BJ (cell line): ENCODE results near the gene SH3RF3. TPM values are rescaled to one million over a fixed set of nuclear protein-coding genes. Genes with fewer than 3 reads are reported as not detected.
A peak's percentile ranks its signal among the peaks of the same experiment; 100 is the strongest.

Source experiments
- CTCF ChIA-PET: fragments of 350-600 bp; formaldehyde crosslinking; extraction: SDS; loops from one replicate; lab custom pipeline; 2021; ENCODE audit warnings: antibody characterized with exemption, inconsistent platforms; lab: Yijun Ruan, JAX
- POLR2A ChIA-PET: fragments of 300-600 bp; sonication (Branson Sonifier 250); formaldehyde crosslinking; extraction: SDS; loops from one replicate; lab custom pipeline; 2021; ENCODE audit warnings: antibody characterized with exemption; lab: Charles Lee
- DNase-seq: peaks from one replicate; pipeline ENCODE4 v3.0.0-alpha.2; 2011; ENCODE audit warnings: low read depth
- H3K27me3 ChIP-seq: 2 replicates; pipeline ENCODE4 v1.6.0; 2011; ENCODE audit warnings: low read length; ENCODE audit not compliant: control insufficient read depth, insufficient read depth
- H3K36me3 ChIP-seq: 2 replicates; pipeline ENCODE4 v1.5.1; 2011; ENCODE audit warnings: low read length; ENCODE audit not compliant: control insufficient read depth, insufficient read depth
- H3K4me3 ChIP-seq: 2 replicates; pipeline ENCODE4 v1.5.1; 2011; ENCODE audit warnings: low read depth, mild to moderate bottlenecking, control low read depth, low read length
- polyA plus RNA-seq: library from polyadenylated mRNA; depleted of rRNA; stranded (reverse); fragments of >200 nt; gene quantifications from 2 replicates; pipeline ENCODE4 v1.2.3, GENCODE V29; 2011
- TF ChIP-seq, protein P1 (sequence below): IDR thresholded peaks from 2 replicates; pipeline ENCODE4 v1.5.1; 2011; ENCODE audit warnings: low read depth, mild to moderate bottlenecking, control low read depth, inconsistent platforms, low read length, moderate library complexity; ENCODE audit not compliant: insufficient read depth

SH3RF3 gene
- polyA plus RNA-seq, 1 experiment = 3.6 TPM

DNA sequence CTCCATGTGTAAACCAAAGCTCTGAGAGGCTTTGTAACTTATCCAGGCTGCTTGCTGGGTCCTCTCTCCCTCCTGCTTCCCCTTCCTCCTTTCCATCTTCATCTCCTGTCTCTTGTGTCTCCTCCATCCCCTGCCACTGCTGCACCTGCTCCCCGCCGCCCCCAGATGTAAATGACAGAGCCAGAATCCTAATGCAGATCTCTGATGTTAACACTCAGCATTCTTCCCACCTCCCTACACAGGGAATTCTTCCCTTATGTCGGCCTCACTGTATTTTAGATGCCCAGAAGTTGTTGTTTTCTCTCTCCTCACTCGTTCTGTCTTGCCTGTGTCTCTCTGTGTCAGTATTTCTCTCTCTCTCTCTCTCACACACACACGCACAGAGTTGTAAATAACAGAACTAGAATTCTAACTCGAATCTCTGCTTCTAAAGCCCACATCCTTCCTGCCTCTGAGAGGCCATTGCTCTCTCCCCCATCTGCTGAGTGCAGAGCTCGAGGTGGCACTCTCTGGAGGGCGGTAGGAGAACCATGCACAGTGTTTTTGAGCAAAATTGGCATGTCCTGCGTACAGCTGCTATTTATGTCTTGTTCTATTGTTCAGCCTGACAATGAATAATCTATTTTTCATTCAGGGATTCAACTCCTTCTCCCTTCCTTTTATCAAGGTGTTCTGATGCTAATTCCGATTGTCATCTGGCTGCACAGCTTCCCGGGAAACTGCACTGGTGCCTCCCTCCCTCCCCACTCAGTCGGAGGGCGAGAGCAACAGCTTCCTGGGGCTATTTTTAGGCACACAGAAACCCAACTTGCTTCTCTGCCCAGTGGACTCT is 219.9 kb downstream of the SH3RF3 start:
- no peaks in the 10 kb centered on the region for H3K27me3 ChIP-seq
- no peak overlapping the region for H3K4me3 ChIP-seq
- no peak for DNase-seq
- TF ChIP-seq, protein P1, sequence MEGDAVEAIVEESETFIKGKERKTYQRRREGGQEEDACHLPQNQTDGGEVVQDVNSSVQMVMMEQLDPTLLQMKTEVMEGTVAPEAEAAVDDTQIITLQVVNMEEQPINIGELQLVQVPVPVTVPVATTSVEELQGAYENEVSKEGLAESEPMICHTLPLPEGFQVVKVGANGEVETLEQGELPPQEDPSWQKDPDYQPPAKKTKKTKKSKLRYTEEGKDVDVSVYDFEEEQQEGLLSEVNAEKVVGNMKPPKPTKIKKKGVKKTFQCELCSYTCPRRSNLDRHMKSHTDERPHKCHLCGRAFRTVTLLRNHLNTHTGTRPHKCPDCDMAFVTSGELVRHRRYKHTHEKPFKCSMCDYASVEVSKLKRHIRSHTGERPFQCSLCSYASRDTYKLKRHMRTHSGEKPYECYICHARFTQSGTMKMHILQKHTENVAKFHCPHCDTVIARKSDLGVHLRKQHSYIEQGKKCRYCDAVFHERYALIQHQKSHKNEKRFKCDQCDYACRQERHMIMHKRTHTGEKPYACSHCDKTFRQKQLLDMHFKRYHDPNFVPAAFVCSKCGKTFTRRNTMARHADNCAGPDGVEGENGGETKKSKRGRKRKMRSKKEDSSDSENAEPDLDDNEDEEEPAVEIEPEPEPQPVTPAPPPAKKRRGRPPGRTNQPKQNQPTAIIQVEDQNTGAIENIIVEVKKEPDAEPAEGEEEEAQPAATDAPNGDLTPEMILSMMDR = no peak
- ChIA-PET CTCF (interaction anchor here (0.9 kb wide), 1 partner anchor 137 kb away, joined by 3 read pairs; no protein-coding TSS in a partner anchor), POLR2A (no interaction called here)
- peaks cover 5% of the 10 kb centered on the region for H3K36me3 ChIP-seq

DNA sequence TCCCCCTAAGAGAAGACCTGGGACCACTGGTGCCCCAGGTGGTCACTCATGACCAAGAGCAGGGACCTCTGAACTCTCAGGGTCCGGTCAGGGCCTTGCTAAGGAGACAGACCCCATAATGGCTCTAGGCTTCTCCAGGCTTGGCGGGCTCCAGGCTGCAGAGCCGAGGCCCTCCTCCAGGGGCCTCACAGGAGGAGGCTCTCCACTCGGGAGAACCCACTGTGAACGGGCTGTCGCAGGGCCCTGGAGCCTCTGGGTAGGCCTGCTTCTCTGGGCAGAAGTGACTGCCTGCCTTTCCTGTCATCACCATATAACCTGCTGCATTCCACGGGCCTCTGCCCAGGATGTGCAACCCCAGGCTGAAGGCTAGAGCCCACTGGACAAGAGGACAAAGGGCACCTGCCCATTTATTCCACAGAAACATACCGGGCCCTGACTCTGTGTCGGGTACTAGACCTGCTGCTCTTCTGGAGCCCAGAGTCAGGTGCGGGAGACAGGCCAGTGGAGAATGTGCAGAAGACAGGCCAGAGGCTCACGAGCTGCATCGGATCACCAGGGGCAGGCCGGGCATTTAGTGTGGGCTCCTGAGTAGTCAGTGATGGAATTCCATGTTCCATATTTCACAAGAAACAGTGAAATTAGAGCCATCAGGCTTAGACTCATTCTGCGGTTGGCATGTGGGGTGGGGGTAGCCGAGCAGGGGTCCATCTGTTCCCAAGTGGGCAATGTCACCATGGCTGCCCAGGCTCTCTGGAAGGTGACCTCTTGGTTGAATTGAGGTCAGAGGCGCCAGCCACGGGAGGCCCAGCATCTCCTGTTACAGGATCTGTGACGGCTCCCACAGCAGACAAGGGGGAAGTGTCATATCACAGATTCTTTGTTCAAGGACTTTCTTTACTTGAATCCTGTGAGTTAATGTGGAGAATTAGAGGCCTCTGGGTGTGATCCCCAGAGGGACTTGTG is 220.8 kb downstream of the SH3RF3 start:
- Histone ChIP-seq H3K36me3 (peaks cover 5% of the 10 kb centered on the region), H3K4me3 (no peak overlapping the region), H3K27me3 (no peaks in the 10 kb centered on the region)
- ChIA-PET POLR2A (no interaction called here), CTCF (no interaction called here)
- TF ChIP-seq, protein P1 = no peak
- no peak for DNase-seq

DNA sequence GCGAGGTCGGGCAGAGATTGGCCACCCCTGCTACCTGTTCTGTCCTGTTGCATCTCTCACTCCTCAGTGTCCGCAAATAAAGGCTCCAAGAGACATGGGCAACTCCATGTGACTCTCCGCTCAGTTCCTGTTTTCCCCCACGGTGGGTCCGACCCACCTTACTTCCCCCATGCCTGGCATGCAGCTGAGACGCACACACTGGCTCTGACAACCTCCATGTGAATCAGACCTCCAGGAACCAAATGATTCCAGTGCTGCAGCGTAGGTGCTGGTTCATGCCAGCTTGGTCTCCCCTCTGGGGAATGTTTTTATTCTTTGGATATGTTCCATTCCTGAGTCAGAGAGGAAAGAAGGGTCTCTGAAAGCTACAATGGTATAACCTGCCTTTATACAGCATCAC is 221.5 kb downstream of the SH3RF3 start:
- peaks cover 5% of the 10 kb centered on the region for H3K36me3 ChIP-seq
- ChIA-PET POLR2A (no interaction called here), CTCF (no interaction called here)
- H3K27me3 ChIP-seq = no peaks in the 10 kb centered on the region
- no peak for DNase-seq
- H3K4me3 ChIP-seq = no peak overlapping the region
- TF ChIP-seq, protein P1 = no peak

DNA sequence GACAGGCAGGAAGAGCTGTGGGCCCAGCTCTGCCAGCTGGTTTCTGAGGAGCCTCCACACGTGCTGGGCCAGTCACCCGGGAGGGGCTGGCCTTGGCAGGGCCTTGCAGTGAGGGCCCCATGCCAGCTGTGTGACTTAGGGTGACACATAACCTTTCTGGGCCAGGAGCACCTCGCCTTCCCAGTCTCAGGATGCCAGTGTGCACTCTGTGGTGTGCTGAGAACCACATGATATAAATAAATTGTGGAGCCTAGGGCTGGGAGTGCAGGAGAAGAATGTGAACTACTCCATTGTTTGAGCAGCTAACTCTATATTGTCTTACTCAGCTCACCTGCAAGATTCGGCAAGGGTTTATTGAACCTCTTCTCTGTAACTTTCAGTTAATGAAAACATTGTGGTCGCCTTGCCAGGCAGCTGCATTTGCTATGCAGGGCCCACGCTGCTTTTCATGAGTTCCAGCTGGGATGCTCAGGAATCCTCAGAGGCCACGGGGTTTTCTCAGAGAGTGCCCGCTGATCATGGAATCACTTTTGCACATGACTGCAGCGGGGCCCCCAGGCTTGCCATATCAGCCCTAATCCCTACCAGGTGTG is 222.3 kb downstream of the SH3RF3 start:
- Histone ChIP-seq H3K27me3 (no peaks in the 10 kb centered on the region), H3K4me3 (no peak overlapping the region), H3K36me3 (peaks cover 5% of the 10 kb centered on the region)
- CTCF ChIA-PET = no interaction called here
- TF ChIP-seq, protein P1 = no peak
- POLR2A ChIA-PET = interaction anchor here (0.8 kb wide), 1 partner anchor 13 kb away, joined by 4 read pairs; no protein-coding TSS in a partner anchor
- peak; percentile 41 for DNase-seq
